GM12865 (cell line): ENCODE data around the gene ZNF579.

Experiments used
- DNase-seq: peaks from one replicate; pipeline ENCODE4 v3.0.0; 2010; ENCODE audit warnings: low read depth
- H3K4me3 ChIP-seq: 2 replicates; pipeline ENCODE4 v1.5.1; 2011; ENCODE audit warnings: mild to moderate bottlenecking, low read depth, low read length, control low read depth
- CTCF ChIP-seq: IDR thresholded peaks from 2 replicates; pipeline ENCODE4 v1.5.1; 2011; ENCODE audit warnings: low read length, control low read depth, low read depth, inconsistent platforms; ENCODE audit not compliant: insufficient read depth; ENCODE audit errors: missing control alignments

ZNF579 gene

GRCh38 chr19:55593096-55593772 lies 12.6 kb upstream of the ZNF579 start:
- no peak overlapping the region for H3K4me3 ChIP-seq
- no peak for DNase-seq
- no peak for TF ChIP-seq CTCF

GRCh38 chr19:55592391-55593090 lies 11.9 kb upstream of the ZNF579 start:
- TF ChIP-seq CTCF, result no peak
- no peak for DNase-seq
- H3K4me3 ChIP-seq, result no peak overlapping the region

GRCh38 chr19:55591555-55591954 lies 10.9 kb upstream of the ZNF579 start:
- TF ChIP-seq CTCF, result no peak
- H3K4me3 ChIP-seq, result no peak overlapping the region
- no peak for DNase-seq

GRCh38 chr19:55590617-55591016 lies 10.0 kb upstream of the ZNF579 start:
- H3K4me3 ChIP-seq, result no peak overlapping the region
- TF ChIP-seq CTCF, result no peak
- DNase-seq, result no peak

- no peak for DNase-seq
- TF ChIP-seq CTCF, result no peak
Measured at GRCh38 chr19:55590109-55590508, 9.5 kb upstream of the ZNF579 start.

GRCh38 chr19:55588738-55589137 lies 8.1 kb upstream of the ZNF579 start:
- H3K4me3 ChIP-seq, result no peak overlapping the region
- no peak for TF ChIP-seq CTCF
- DNase-seq, result no peak

More at GRCh38 chr19:55590109-55590508, 9.5 kb upstream of the ZNF579 start:
- no peak overlapping the region for H3K4me3 ChIP-seq

GRCh38 chr19:55586976-55587668 lies 6.5 kb upstream of the ZNF579 start:
- DNase-seq, result peak; percentile 94
- no peak for TF ChIP-seq CTCF
- peak overlapping the region; percentile 38 for H3K4me3 ChIP-seq
